Measurements from ENCODE around the gene CYP27A1. TPM values are rescaled to one million over a fixed set of nuclear protein-coding genes. Genes with fewer than 3 reads are reported as not detected.

The CYP27A1 gene
- total RNA-seq, 1 experiment from 2014 or later = 0.94 TPM

GRCh38 chr2:218815649-218816048, 33.7 kb downstream of the CYP27A1 start:
- POLR2A ChIA-PET (ENCODE audit: unreplicated experiment) = no interaction called here
- CTCF ChIA-PET = interaction anchor here (0.6 to 1.0 kb wide), 2 partner anchors 128 to 131 kb away, joined by 3 to 6 read pairs; no protein-coding TSS in a partner anchor

DNA sequence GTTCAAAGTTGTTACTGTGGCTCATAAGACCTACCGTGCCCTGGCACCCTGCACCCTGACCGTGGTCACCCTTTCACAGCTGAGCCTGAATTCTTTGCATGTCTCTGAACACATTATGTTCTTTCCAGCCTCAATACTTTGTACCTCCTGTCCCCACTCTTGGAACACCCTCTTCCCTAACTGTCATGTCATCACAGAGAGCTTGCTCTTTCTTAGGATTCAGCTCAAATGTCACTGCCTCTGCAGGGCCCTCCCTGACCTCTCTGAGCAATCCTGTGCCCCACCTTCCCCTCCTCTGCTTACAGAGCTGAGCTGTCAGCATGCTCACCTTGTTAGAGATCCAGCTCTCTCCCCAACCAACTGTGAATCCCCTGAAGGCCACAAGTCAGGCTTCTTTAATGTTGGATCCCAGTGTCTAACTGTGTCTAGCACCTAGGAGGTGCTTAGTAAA, 34.6 kb downstream of the CYP27A1 start:
- no peak for DNase-seq
- ChIA-PET CTCF (interaction anchor here (1.0 kb wide), 1 partner anchor 129 kb away, joined by 3 read pairs; no protein-coding TSS in a partner anchor), POLR2A (ENCODE audit: unreplicated experiment) (no interaction called here)
- H3K9me3 ChIP-seq (ENCODE audit: insufficient read depth, low read depth) = no peaks in the 10 kb centered on the region
- intact Hi-C loops (cut with micrococcal nuclease; ENCODE audit: unreplicated experiment) = no loop called here
- no peaks in the 10 kb centered on the region for H3K36me3 ChIP-seq (ENCODE audit: low read depth)
- H3F3A ChIP-seq (ENCODE audit: insufficient read depth, low read depth) = 0 out of 2 replicates have a peak, but pooled peaks cover 2% of the 10 kb centered on the region
- H4K20me1 ChIP-seq (ENCODE audit: insufficient read depth) = no peaks in the 10 kb centered on the region
- no peak overlapping the region for H2AFZ ChIP-seq
- no TSS peak for BruUV-seq (replicated peaks)
- no peaks in the 10 kb centered on the region for H3K79me2 ChIP-seq (ENCODE audit: low read depth)
- no peak overlapping the region for H3K4me3 ChIP-seq
- TF ChIP-seq CTCF (conservative IDR thresholded peaks at IDR 0.05) (no peak), EZH2 (IDR thresholded peaks at IDR 0.05; ENCODE audit: low read depth) (no peak)
- H3K4me2 ChIP-seq = no peak overlapping the region
- H3K27me3 ChIP-seq (ENCODE audit: insufficient read depth, low read depth) = no peaks in the 10 kb centered on the region
- no peaks in the 10 kb centered on the region for H3K9me2 ChIP-seq (ENCODE audit: insufficient read depth)
- peaks cover 4% of the 10 kb centered on the region; the same call in 1 of the 2 replicates for H3K4me1 ChIP-seq (replicated peaks; ENCODE audit: insufficient read depth)
- H3K27ac ChIP-seq = no peak overlapping the region

More at GRCh38 chr2:218815649-218816048, 33.7 kb downstream of the CYP27A1 start:
- peaks cover 4% of the 10 kb centered on the region; the same call in 1 of the 2 replicates for H3K4me1 ChIP-seq (replicated peaks; ENCODE audit: insufficient read depth)
- H3K79me2 ChIP-seq (ENCODE audit: low read depth) = no peaks in the 10 kb centered on the region
- intact Hi-C loops (cut with micrococcal nuclease; ENCODE audit: unreplicated experiment) = no loop called here
- H3K4me2 ChIP-seq = no peak overlapping the region
- no peaks in the 10 kb centered on the region for H3K9me3 ChIP-seq (ENCODE audit: insufficient read depth, low read depth)
- no peak overlapping the region for H2AFZ ChIP-seq
- 0 out of 2 replicates have a peak, but pooled peaks cover 2% of the 10 kb centered on the region for H3F3A ChIP-seq (ENCODE audit: insufficient read depth, low read depth)
- no peak overlapping the region for H3K27ac ChIP-seq
- no peaks in the 10 kb centered on the region for H3K9me2 ChIP-seq (ENCODE audit: insufficient read depth)
- TF ChIP-seq EZH2 (IDR thresholded peaks at IDR 0.05; ENCODE audit: low read depth) (no peak), CTCF (conservative IDR thresholded peaks at IDR 0.05) (no peak)
- BruUV-seq (replicated peaks) = no TSS peak
- no peak overlapping the region for H3K4me3 ChIP-seq
- H3K36me3 ChIP-seq (ENCODE audit: low read depth) = no peaks in the 10 kb centered on the region
- H3K27me3 ChIP-seq (ENCODE audit: insufficient read depth, low read depth) = no peaks in the 10 kb centered on the region
- H4K20me1 ChIP-seq (ENCODE audit: insufficient read depth) = no peaks in the 10 kb centered on the region
- DNase-seq = no peak

- Histone ChIP-seq H3K27ac (no peak overlapping the region), H3K9me3 (ENCODE audit: insufficient read depth, low read depth) (no peaks in the 10 kb centered on the region), H3K9me2 (ENCODE audit: insufficient read depth) (no peaks in the 10 kb centered on the region), H3K4me1 (replicated peaks; ENCODE audit: insufficient read depth) (peaks cover 4% of the 10 kb centered on the region; the same call in 1 of the 2 replicates), H3K4me3 (no peak overlapping the region), H4K20me1 (ENCODE audit: insufficient read depth) (no peaks in the 10 kb centered on the region), H3F3A (ENCODE audit: insufficient read depth, low read depth) (0 out of 2 replicates have a peak, but pooled peaks cover 2% of the 10 kb centered on the region), H3K36me3 (ENCODE audit: low read depth) (no peaks in the 10 kb centered on the region), H3K4me2 (no peak overlapping the region), H3K27me3 (ENCODE audit: insufficient read depth, low read depth) (no peaks in the 10 kb centered on the region), H3K79me2 (ENCODE audit: low read depth) (no peaks in the 10 kb centered on the region), H2AFZ (no peak overlapping the region)
- no TSS peak for BruUV-seq (replicated peaks)
- no peak for DNase-seq
- intact Hi-C loops (cut with micrococcal nuclease; ENCODE audit: unreplicated experiment) = no loop called here
- ChIA-PET CTCF (no interaction called here), POLR2A (ENCODE audit: unreplicated experiment) (no interaction called here)
- TF ChIP-seq CTCF (conservative IDR thresholded peaks at IDR 0.05) = no peak
- TF ChIP-seq EZH2 (IDR thresholded peaks at IDR 0.05; ENCODE audit: low read depth) = no peak
Observed at GRCh38 chr2:218819093-218819492, 37.1 kb downstream of the CYP27A1 start.

All from PC-9 (cell line).